Keratinocyte (primary cell): Measurements from ENCODE around the gene SPON1. TPM values are rescaled to one million over a fixed set of nuclear protein-coding genes. Genes with fewer than 3 reads are reported as not detected.

ENCODE experiments used
- DNase-seq: peaks from one replicate; pipeline ENCODE4 v3.0.0-alpha.2; 2011; ENCODE audit warnings: low read depth, missing footprints, low spot score
- FAIRE-seq: peaks from 2 replicates; lab custom pipeline; 2011; peaks lifted over from hg19 to GRCh38; lab: Jason Lieb, UNC
- H2AFZ ChIP-seq: 2 replicates; pipeline ENCODE4 v1.6.0; 2012; ENCODE audit warnings: low read length, control low read depth, inconsistent platforms; ENCODE audit not compliant: control insufficient read depth
- H3K27ac ChIP-seq: 2 replicates; pipeline ENCODE4 v1.5.1; 2011; ENCODE audit warnings: low read length; ENCODE audit not compliant: control insufficient read depth, insufficient read depth
- H3K27me3 ChIP-seq: 3 replicates; pipeline ENCODE4 v1.6.0; 2011; ENCODE audit warnings: low read length; ENCODE audit not compliant: control insufficient read depth, insufficient read depth; ENCODE audit errors: extremely low read depth
- H3K36me3 ChIP-seq, 2 experiments: 2 replicates in 1 of 2; 3 replicates in 1 of 2; pipeline ENCODE4 v1.5.1; 2011; ENCODE audit warnings: low read length in 2 of 2, mild to moderate bottlenecking in 1 of 2; ENCODE audit not compliant: control insufficient read depth in 2 of 2, insufficient read depth in 2 of 2; ENCODE audit errors: extremely low read depth in 1 of 2
- H3K4me1 ChIP-seq: 3 replicates; pipeline ENCODE4 v1.5.1; 2011; ENCODE audit warnings: low read length; ENCODE audit not compliant: control insufficient read depth, insufficient read depth; ENCODE audit errors: extremely low read depth
- H3K4me2 ChIP-seq: 3 replicates; pipeline ENCODE4 v1.6.0; 2011; ENCODE audit warnings: low read depth, low read length; ENCODE audit not compliant: control insufficient read depth, insufficient read depth; ENCODE audit errors: extremely low read depth
- H3K4me3 ChIP-seq, 3 experiments: fragments of 200-600 bp in 1 of 3; sonication (generic) in 1 of 3; 2 replicates in 2 of 3; 3 replicates in 1 of 3; pipeline ENCODE4 v1.5.1; 2011 to 2016; ENCODE audit warnings: low read length in 3 of 3, mild to moderate bottlenecking in 3 of 3, control low read depth in 2 of 3, inconsistent platforms in 1 of 3, low read depth in 1 of 3, mixed read lengths in 1 of 3, mixed run types in 1 of 3, moderate library complexity in 1 of 3; ENCODE audit not compliant: control insufficient read depth in 2 of 3, insufficient read depth in 2 of 3; ENCODE audit errors: extremely low read depth in 1 of 3
- H3K79me2 ChIP-seq: 2 replicates; pipeline ENCODE4 v1.6.0; 2012; ENCODE audit warnings: low read length; ENCODE audit not compliant: control insufficient read depth, insufficient read depth
- H3K9ac ChIP-seq: 3 replicates; pipeline ENCODE4 v1.6.0; 2011; ENCODE audit warnings: low read length; ENCODE audit not compliant: control insufficient read depth, insufficient read depth; ENCODE audit errors: extremely low read depth
- H3K9me1 ChIP-seq: 3 replicates; pipeline ENCODE4 v1.6.0; 2011; ENCODE audit warnings: low read length; ENCODE audit not compliant: control insufficient read depth, insufficient read depth; ENCODE audit errors: extremely low read depth
- H3K9me3 ChIP-seq: 2 replicates; pipeline ENCODE4 v1.5.1; 2012; ENCODE audit warnings: low read depth, low read length; ENCODE audit not compliant: control insufficient read depth
- H4K20me1 ChIP-seq: 3 replicates; pipeline ENCODE4 v1.6.0; 2011; ENCODE audit warnings: low read length; ENCODE audit not compliant: control insufficient read depth, insufficient read depth; ENCODE audit errors: extremely low read depth
- EZH2 ChIP-seq: IDR thresholded peaks from one replicate; pipeline ENCODE4 v1.6.1; 2012; ENCODE audit warnings: inconsistent platforms, mild to moderate bottlenecking, low read length, moderate library complexity
- dilution Hi-C: fragments of 300-500 bp; cut with MboI; formaldehyde crosslinking; loops from one replicate; pipeline ENCODE4 v1.7.0; 2020; ENCODE audit warnings: low sequenced_read_pairs; ENCODE audit not compliant: extremely low pct_ligation_motif_present
- polyA plus RNA-seq, 5 experiments: library from polyadenylated mRNA; depleted of rRNA in 3 of 5; stranded (reverse) in 3 of 5; stranded (forward) in 1 of 5; unstranded in 1 of 5; fragments of >200 nt; gene quantifications; 1 replicate in 1 of 5; 2 replicates in 3 of 5; 3 replicates in 1 of 5; pipeline versions ENCODE4 v1.2.1 to v1.2.3, GENCODE V29; 2011 to 2012; ENCODE audit warnings: missing spikeins in 2 of 5, low read depth in 1 of 5, low replicate concordance in 1 of 5
- TF ChIP-seq, protein P1 (sequence below), 3 experiments: IDR thresholded peaks in 1 of 3; conservative IDR thresholded peaks in 1 of 3; optimal IDR thresholded peaks in 1 of 3; 2 replicates in 2 of 3; 3 replicates in 1 of 3; pipeline versions ENCODE3 to v1.5.1; 2011; ENCODE audit warnings: low read length in 3 of 3, mild to moderate bottlenecking in 3 of 3, moderate library complexity in 2 of 3, control low read depth in 1 of 3, inconsistent platforms in 1 of 3; ENCODE audit not compliant: insufficient read depth in 2 of 3; ENCODE audit errors: extremely low read depth in 1 of 3

SPON1 gene
- polyA plus RNA-seq, 1 donor (not counting 4 experiments of a cell fraction or from before 2014, with no cell fraction given), result not detected

DNA sequence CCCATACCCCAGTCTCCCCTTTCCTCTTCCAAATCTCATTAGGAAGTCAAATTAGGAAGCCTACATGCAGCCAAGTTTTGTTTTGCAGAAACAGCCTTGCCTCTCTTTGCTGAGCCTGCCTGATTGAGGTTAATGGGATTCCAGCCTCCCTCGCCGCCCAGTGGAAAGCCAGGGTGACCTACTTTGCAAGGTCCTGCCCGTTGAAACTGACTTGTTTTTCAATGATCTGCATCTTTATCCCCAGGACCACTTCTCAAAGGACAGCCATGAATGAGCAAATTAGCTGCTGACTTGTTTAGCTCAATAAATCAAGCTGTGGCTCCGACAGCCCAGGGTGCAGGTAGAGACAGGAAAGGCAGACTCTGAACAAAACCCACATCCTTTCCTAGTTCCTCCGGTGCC, 286.1 kb downstream of the SPON1 start:
- no peak overlapping the region for H2AFZ ChIP-seq

DNA sequence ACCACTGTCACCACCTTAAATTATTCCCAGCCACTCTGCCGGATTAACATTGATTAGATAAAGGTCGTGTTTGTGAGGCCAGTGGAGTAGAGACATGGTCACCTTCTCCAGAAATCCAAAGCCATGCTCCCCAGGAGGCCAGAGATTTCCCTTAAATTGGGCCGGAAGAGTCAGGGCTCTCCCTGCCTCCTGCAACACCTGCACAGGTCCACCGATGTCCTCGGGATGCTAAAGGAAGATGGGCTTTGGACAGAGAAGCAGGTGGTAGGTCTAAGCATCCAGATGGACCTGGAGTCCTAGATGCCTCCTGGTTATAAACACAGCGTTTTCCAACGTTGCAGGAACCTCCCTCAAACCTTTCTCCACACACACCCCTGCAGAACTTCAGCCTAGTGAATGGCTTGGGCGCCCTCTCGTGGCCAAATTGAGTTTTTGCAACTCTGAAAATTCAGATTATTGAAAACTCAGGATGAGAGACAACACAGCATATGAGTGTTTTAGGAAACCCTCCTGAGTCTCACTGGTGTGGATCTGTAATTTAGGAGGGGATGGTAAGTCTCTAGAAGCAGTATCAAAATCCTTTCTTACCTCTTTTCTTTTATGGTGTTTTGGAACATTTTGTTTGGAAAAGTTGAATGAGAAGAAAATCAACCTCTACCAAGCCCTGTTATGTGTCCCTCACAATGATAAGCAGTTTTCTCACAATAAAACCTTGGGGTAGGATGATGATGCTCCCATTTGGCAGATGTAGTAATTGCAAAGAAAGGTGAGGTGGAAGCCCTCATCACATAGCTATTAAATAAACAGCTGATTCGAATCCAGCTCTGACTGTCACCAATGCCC, 286.8 kb downstream of the SPON1 start:
- Histone ChIP-seq H3K4me2 (no peak overlapping the region), H3K9ac (no peak overlapping the region), H3K36me3 (no peaks in the 10 kb centered on the region), H3K79me2 (no peaks in the 10 kb centered on the region), H4K20me1 (no peaks in the 10 kb centered on the region), H2AFZ (no peak overlapping the region), H3K27ac (no peak overlapping the region), H3K27me3 (peaks cover 31% of the 10 kb centered on the region), H3K9me1 (no peaks in the 10 kb centered on the region), H3K4me1 (peaks cover 7% of the 10 kb centered on the region), H3K9me3 (no peaks in the 10 kb centered on the region), H3K4me3 (no peak overlapping the region)
- dilution Hi-C loops, result loop anchor here (25.0 kb wide), 2 partner anchors 287 to 487 kb away; partner anchors contain the start of gene SPON1
- FAIRE-seq (peak; percentile 86), DNase-seq (peak; percentile 9)
- TF ChIP-seq, protein P1, sequence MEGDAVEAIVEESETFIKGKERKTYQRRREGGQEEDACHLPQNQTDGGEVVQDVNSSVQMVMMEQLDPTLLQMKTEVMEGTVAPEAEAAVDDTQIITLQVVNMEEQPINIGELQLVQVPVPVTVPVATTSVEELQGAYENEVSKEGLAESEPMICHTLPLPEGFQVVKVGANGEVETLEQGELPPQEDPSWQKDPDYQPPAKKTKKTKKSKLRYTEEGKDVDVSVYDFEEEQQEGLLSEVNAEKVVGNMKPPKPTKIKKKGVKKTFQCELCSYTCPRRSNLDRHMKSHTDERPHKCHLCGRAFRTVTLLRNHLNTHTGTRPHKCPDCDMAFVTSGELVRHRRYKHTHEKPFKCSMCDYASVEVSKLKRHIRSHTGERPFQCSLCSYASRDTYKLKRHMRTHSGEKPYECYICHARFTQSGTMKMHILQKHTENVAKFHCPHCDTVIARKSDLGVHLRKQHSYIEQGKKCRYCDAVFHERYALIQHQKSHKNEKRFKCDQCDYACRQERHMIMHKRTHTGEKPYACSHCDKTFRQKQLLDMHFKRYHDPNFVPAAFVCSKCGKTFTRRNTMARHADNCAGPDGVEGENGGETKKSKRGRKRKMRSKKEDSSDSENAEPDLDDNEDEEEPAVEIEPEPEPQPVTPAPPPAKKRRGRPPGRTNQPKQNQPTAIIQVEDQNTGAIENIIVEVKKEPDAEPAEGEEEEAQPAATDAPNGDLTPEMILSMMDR (optimal IDR thresholded peaks at IDR 0.05 in 1 of 3, IDR thresholded peaks at IDR 0.05 in 1 of 3, conservative IDR thresholded peaks at IDR 0.05 in 1 of 3; ENCODE audit: extremely low read depth in 1 of 3, insufficient read depth in 2 of 3, low read length in 3 of 3), result peak; percentile 72 to 85 (median 74)
- no peak for TF ChIP-seq EZH2

More for the DNA sequence above, 286.1 kb downstream of the SPON1 start:
- Histone ChIP-seq H3K4me1 (peaks cover 7% of the 10 kb centered on the region), H3K27ac (no peak overlapping the region), H3K4me2 (no peak overlapping the region), H3K4me3 (no peak overlapping the region), H3K36me3 (no peaks in the 10 kb centered on the region), H3K27me3 (peaks cover 26% of the 10 kb centered on the region), H3K9ac (no peak overlapping the region), H3K9me3 (no peaks in the 10 kb centered on the region), H3K79me2 (no peaks in the 10 kb centered on the region), H4K20me1 (no peaks in the 10 kb centered on the region), H3K9me1 (no peaks in the 10 kb centered on the region)
- TF ChIP-seq EZH2, result no peak
- TF ChIP-seq, protein P1 (optimal IDR thresholded peaks at IDR 0.05 in 1 of 3, IDR thresholded peaks at IDR 0.05 in 1 of 3, conservative IDR thresholded peaks at IDR 0.05 in 1 of 3; ENCODE audit: extremely low read depth in 1 of 3, insufficient read depth in 2 of 3, low read length in 3 of 3), result peak in 2 of 3 experiments; percentile 16 to 27
- no peak for FAIRE-seq
- DNase-seq, result no peak
- dilution Hi-C loops, result loop anchor here (25.0 kb wide), 2 partner anchors 286 to 486 kb away; partner anchors contain the start of gene SPON1
